Measurements from ENCODE around the gene FOXI3. TPM values are rescaled to one million over a fixed set of nuclear protein-coding genes. Genes with fewer than 3 reads are reported as not detected.
A peak's percentile ranks its signal among the peaks of the same experiment; 100 is the strongest.

FOXI3 gene
- total RNA-seq, 4 donors from 2014 or later, result not detected

GRCh38 chr2:88451811-88452564, 505 bp downstream of the FOXI3 start:
- WGBS, 2 donors, result 3 to 7% methylated on average over 10 to 14 of the region's 108 CpGs
- Histone ChIP-seq H3K36me3 (no peaks in the 10 kb centered on the region), H3K9me3 (no peaks in the 10 kb centered on the region), H3K27ac (no peak overlapping the region), H3K27me3 (peaks cover 34% of the 10 kb centered on the region), H3K4me1 (peaks cover 8 to 12% of the 10 kb centered on the region in 2 donors), H3K4me3 (replicated peaks in 1 of 3) (peak overlapping the region in 1 of 3 donors; percentile 4)
- intact Hi-C loops (cut with DNase I), result no loop called here
- TF ChIP-seq CTCF (IDR thresholded peaks at IDR 0.05) (no peak), POLR2A (IDR thresholded peaks at IDR 0.05) (no peak)
- DNase-seq, result peak; percentile 14 to 25

GRCh38 chr2:88450925-88451810, 1.3 kb downstream of the FOXI3 start:
- Histone ChIP-seq H3K4me3 (replicated peaks in 1 of 3) (no peak overlapping the region), H3K36me3 (no peaks in the 10 kb centered on the region), H3K27ac (no peak overlapping the region), H3K4me1 (peaks cover 8 to 12% of the 10 kb centered on the region in 2 donors), H3K27me3 (peaks cover 34% of the 10 kb centered on the region), H3K9me3 (no peaks in the 10 kb centered on the region)
- intact Hi-C loops (cut with DNase I), result no loop called here
- no peak for TF ChIP-seq CTCF (IDR thresholded peaks at IDR 0.05)
- no peak for TF ChIP-seq POLR2A (IDR thresholded peaks at IDR 0.05)
- DNase-seq, result no peak
- 12 to 15% methylated on average over 18 of the region's 18 CpGs for whole genome bisulfite sequencing, 2 donors

GRCh38 chr2:88450186-88450585, 2.3 kb downstream of the FOXI3 start:
- 89% methylated on average over 10 of the region's 10 CpGs for WGBS, 2 donors
- intact Hi-C loops (cut with DNase I), result no loop called here
- no peak for DNase-seq
- no peaks in the 10 kb centered on the region for H3K36me3 ChIP-seq
- H3K4me3 ChIP-seq (replicated peaks in 1 of 3), result no peak overlapping the region
- H3K27ac ChIP-seq, result no peak overlapping the region
- H3K27me3 ChIP-seq, result peaks cover 31% of the 10 kb centered on the region
- no peaks in the 10 kb centered on the region for H3K9me3 ChIP-seq
- H3K4me1 ChIP-seq, result peaks cover 8 to 12% of the 10 kb centered on the region in 2 donors
- TF ChIP-seq CTCF (IDR thresholded peaks at IDR 0.05), result no peak
- TF ChIP-seq POLR2A (IDR thresholded peaks at IDR 0.05), result no peak

- H3K36me3 ChIP-seq, result no peaks in the 10 kb centered on the region
- peaks cover 8 to 12% of the 10 kb centered on the region in 2 donors for H3K4me1 ChIP-seq
- no peak for DNase-seq
- H3K9me3 ChIP-seq, result no peaks in the 10 kb centered on the region
- H3K27ac ChIP-seq, result no peak overlapping the region
- intact Hi-C loops (cut with DNase I), result no loop called here
- TF ChIP-seq POLR2A (IDR thresholded peaks at IDR 0.05), result no peak
- no peak for TF ChIP-seq CTCF (IDR thresholded peaks at IDR 0.05)
- H3K4me3 ChIP-seq (replicated peaks in 1 of 3), result no peak overlapping the region
- 87 to 94% methylated on average over 8 of the region's 8 CpGs for WGBS, 2 donors
- H3K27me3 ChIP-seq, result peaks cover 16% of the 10 kb centered on the region
These were observed 4.2 kb downstream of the FOXI3 start for GRCh38 chr2:88448248-88448647.
